HG02610 (cell line): Measurements from ENCODE around the gene LDLRAD4.

Experiments used
- ATAC-seq: cut with Tn5 transposase; IDR thresholded peaks from one replicate; pipeline ENCODE4 v1.9.1; 2021; ENCODE audit warnings: mild to moderate bottlenecking, moderate library complexity; ENCODE audit not compliant: unreplicated experiment

LDLRAD4 gene

DNA sequence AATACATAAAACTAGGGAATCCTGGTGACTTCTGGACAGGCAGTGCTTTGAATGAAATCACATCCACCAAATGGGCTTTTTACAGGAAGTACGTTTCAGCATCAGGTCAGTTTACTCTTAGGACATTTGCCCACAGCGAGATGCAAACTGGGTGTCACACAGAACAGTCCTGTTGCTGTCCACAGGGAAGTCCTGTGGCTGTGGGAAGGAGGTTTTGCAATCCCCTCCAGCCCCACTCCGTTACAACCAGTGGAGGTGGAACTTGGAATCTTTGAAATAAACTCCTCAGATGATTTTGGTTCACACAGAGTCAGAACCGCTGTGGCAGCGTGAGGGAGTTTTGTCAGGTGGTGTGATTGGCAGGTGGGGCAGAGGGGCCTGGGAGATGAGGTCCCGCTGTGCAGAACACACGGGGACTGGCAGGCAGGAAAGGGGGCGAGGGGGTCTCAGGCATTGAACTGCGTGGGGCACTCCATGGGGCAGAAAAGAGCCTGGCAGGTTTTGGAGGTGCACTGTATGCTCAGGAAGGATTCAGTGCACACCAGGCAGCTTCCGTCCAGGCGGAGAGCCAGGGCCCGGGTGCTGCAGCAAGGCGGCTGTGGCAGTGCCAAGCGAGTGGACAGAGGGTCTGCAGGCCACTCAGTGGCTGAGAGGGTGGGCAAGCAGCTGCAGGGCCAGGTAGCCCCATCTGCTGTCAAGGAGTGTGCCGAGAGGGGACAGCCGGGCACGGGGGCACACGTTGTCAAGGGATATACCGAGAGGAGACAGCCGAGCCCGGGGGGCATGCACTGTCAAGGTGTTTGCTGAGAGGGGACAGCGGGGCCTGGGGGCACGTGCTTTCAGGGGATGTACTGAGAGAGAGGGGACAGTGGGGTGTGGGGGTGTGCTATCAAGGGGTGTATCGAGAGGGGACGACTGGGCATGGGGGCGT is 148.7 kb downstream of the LDLRAD4 start:
- no peak for ATAC-seq

- ATAC-seq = no peak
Observed at GRCh38 chr18:13368080-13368813, 149.7 kb downstream of the LDLRAD4 start.

DNA sequence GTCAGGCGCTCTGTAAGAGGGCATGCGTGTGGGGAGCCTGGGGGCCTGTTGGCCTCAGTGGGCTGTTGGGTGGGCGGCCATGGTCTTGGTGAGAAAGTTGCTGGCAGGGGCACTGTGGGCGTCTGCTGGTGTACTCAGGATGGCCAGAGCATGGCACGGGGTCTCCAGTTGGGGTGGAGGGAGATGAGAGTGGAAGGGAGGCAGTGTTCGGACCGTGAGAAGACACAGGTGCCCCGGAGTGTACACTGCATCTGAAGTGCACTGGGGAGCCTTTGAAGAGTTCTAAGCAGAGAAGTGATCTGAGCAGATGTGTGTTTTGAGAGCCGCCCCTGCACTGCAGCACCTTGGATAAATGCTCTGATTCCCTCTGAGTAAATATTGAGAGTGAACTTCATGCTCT is 150.8 kb downstream of the LDLRAD4 start:
- no peak for ATAC-seq

- ATAC-seq = no peak
Observed at GRCh38 chr18:13369756-13370510, 151.4 kb downstream of the LDLRAD4 start.

DNA sequence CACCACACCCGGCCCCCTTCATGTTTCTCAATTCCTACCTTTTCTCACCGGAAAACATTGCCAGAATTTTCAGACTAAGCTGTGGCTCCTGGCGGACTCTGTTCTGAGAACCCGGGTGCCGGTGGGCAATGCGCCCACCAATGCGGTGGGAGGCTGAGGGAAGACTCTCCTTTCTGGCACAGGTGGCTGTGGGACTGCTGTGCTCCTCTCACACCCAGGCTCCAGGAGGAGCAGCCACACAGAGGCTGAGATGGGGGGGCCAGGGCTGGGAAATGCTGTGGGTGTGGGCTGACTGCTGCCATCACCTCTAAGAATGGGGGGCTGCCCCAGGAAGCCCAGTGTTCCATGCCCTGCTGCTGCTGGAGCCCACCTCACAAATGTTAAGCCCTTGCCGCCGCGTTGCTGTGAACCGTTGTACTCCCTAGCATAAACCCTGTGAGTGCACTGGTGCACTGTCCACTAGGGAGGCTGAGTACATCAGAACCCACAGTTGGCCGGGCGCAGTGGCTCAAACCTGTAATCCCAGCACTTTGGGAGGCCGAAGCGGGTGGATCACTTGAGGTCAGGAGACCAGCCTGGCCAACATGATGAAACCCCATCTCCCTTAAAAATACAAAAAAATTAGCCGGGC is 152.6 kb downstream of the LDLRAD4 start:
- ATAC-seq = no peak

DNA sequence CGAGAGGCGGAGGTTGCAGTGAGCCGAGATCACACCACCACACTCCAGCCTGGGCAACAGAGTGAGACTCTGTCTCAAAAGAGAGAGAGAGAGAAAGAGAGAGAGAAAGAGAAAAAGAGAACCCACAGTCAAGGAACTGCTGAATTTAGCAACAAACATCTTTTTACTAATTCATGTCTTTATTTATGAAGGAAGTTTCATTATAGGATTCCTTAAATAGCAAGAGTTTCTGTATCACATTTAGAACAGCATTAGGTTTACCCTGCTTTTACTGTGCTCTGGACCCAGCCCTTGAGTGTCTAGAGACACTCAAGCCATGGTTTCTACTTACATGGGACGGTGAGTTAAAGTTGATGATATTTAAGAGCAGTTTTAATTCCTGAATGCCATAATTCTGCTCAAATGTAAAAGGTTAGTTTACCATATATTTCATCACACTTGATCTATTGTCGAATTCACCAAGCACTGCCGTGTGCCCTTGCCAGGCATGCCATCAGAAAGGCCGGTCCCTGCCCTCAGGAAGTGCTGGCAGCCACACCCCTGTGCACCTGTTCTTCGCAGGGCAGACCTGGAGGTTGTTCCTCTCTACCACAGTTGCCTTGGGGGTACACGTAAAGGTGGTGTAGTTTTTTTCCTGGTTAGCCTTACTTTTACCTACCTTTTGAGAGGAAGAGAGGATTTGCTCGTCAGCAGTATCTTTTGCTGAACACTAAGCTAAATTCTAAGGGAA is 153.3 kb downstream of the LDLRAD4 start:
- no peak for ATAC-seq

DNA sequence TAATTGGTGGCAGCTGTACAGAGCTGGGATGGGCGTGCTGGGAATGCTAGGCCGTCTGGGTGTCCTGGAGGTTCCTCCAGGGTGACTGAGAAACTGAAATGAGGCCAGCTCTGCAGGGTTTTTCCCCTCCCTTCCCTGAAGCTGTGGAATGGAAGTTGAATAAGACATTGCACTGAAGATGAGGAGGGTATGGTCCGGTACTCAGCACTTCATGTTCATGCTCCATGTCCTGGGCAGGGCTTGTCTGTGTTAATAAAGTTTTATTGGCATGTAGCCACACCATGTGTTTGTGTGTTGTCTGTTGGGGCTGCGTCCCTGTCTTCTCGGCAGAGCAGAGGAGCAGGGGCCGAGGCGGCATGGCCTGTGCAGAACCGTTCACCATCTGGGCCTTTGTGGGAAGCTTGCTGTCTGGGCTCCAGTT is 154.0 kb downstream of the LDLRAD4 start:
- no peak for ATAC-seq

GRCh38 chr18:13374096-13374467 is 155.5 kb downstream of the LDLRAD4 start:
- no peak for ATAC-seq

- ATAC-seq = peak; percentile 1
Observed at GRCh38 chr18:13374468-13375301, 156.1 kb downstream of the LDLRAD4 start.

GRCh38 chr18:13375302-13376255 is 157.0 kb downstream of the LDLRAD4 start:
- peak; percentile 97 for ATAC-seq

GRCh38 chr18:13376298-13376840 is 157.8 kb downstream of the LDLRAD4 start:
- ATAC-seq = no peak

DNA sequence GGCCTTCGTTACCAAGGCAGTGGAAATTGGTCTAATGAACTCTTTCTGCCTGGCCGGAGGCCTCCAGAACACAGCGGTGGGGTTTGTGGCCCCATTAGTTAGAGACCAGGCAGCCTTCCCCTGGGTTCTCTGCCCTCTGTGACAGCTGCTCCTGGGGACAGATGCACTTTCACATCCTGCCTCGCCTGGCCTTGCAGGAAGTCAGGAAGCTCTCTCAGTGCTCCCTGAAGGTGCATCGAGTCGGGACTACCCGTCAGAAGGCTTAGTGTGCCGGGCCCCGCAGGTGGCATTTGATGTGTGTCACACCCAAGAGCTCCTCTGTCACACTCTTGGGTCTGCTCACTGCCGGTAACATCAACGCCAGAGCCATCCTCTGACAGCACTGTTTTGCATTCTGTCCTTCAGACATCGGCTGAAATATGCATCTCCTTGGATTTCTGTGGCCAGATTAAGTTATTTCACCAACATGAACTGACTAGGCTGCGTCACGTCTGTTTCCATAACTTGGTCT is 158.3 kb downstream of the LDLRAD4 start:
- ATAC-seq = no peak

GRCh38 chr18:13377496-13377895 is 158.9 kb downstream of the LDLRAD4 start:
- no peak for ATAC-seq

DNA sequence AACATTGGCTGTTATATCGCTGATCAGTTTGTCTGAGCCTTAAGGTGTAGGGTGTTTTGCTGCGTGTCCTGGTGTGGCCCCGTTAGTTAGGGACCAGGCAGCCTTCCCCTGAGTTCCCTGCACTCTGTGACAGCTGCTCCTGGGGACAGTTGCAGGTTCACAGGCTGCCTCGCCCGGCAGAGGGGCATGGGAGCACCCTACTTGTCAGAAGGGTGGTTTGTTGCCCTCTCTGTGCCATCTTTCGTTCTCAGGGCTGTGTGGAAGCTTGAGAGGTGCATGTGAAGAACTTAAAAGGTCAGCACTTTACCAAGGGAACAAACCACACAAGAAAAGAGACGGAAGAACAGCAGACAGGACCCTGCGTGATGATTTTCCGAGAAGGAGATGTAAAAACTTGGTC is 159.6 kb downstream of the LDLRAD4 start:
- ATAC-seq = no peak

DNA sequence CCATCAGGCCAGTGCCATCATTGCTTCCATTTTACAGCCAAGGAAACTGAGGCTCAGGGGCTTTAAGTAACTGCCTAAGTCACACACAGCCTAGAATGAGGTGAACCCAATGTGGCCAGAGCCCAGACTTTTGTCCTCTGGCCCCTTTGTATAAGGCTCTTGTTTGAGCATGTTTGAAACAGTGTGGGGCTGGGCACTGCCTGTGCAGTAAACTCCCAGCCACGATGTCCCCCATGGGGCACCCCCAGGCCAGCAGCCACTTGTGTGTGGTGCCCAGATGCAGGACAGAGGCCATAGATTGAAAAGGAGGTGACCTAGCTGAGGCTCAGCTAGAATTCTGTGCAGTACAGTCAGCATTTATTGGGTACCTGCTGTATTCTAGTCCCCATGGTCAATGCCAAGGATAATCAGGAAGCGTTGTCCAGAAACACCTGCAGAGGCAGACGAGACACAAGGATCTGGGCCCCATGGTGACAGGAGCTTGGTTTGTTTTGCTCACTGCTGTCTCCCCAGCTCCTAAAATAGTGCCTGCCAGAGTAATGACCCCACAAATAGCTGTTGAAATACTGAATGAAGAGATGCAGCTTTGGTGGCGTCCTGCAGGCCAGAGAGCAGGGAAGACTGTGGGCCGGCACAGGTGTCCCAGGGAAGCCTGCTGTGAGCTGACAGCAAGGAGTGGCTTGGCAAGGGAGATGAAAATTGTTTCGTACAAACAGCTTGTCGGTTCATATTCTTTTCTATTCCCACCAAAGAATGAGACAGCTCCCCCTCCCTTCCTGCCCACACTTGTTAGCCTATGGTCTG is 160.7 kb downstream of the LDLRAD4 start:
- no peak for ATAC-seq

DNA sequence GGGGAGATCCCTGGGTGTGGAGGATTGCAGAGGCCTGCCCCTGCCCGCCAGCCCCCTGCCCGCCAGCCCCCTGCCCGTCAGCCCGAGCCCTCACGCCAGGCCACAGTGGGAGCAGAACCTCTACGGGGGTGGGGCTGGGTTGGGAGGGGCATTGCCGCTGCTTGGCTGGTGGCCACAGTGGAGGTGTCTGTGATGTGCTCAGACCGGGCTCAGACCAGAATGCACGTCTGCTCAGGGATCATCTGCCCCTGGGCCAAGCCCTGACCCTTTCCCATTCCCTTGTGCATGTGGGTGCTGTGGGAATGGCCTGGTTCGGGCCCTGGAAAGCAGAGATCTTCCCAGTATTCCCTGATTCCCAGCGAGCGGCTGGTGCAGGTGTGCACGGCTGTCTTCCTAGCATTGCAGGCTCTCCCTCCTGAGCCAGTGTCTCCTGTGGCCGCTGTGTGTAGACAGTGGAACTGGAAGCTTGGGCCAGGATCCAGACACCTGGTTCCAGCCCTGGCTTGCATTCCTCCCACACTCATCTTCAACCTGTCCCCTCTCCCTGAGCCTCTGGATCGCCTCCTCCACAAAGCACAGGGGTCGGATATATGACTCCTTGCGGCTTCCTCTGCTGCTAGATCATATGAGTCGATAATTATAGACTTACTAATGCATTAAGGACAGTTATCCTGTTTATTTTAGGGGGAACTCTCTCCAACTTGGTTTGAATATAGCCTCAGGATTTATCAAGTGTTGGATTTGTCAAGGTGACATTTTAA is 161.6 kb downstream of the LDLRAD4 start:
- no peak for ATAC-seq
